ENCODE measurements around the gene PLAC8. TPM values are rescaled to one million over a fixed set of nuclear protein-coding genes. Genes with fewer than 3 reads are reported as not detected.
"Not testable (repeated sequence)": the region's sequence is repeated elsewhere in the genome, so short reads cannot be mapped to it uniquely, and the experiment has no call there.

The PLAC8 gene
- total RNA-seq, 1 donor from 2014 or later: 2.4 TPM

GRCh38 chr4:83112231-83112630 is 2.3 kb downstream of the PLAC8 start:
- DNase-seq: no peak

- not testable (repeated sequence) for DNase-seq
These were observed 2.8 kb downstream of the PLAC8 start for GRCh38 chr4:83111751-83112141.

- no peak for DNase-seq
These were observed 3.4 kb downstream of the PLAC8 start for GRCh38 chr4:83110970-83111750.

DNA sequence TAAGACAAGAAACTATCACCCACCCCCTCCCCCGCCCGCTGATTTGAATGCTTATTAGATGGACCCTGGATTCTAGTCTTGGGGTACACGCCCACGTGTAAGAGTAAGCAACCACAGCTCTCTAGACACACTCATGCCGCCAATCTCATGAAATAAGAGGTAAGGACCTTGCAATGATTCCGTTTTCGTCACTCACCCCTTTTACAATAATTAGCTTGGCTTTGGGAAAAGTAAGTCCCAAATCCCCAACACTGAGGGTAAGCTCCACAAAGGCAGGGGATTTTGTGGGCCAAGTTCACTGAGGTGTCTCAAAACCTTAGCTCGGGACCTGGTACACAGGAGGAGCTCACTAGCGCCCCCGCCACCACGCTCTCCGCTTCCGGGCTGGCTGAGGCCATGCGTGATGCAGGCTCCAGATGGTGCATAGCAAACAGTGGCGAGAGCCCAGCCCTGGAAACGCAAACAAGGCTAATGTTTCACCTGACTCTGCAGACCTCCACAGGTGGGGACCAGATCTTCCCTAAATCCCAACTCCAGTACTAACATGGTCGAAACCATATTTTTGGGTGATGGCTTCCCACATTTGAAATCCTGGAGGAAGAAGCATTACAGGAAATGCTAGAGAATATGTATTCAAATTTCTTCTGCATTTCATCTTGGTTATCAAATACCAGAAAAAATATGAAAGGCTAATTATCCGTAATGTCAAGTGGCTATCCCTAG is 4.1 kb downstream of the PLAC8 start:
- peak; percentile 85 for DNase-seq

GRCh38 chr4:83109480-83110222 is 4.9 kb downstream of the PLAC8 start:
- DNase-seq: peak; percentile 40

DNA sequence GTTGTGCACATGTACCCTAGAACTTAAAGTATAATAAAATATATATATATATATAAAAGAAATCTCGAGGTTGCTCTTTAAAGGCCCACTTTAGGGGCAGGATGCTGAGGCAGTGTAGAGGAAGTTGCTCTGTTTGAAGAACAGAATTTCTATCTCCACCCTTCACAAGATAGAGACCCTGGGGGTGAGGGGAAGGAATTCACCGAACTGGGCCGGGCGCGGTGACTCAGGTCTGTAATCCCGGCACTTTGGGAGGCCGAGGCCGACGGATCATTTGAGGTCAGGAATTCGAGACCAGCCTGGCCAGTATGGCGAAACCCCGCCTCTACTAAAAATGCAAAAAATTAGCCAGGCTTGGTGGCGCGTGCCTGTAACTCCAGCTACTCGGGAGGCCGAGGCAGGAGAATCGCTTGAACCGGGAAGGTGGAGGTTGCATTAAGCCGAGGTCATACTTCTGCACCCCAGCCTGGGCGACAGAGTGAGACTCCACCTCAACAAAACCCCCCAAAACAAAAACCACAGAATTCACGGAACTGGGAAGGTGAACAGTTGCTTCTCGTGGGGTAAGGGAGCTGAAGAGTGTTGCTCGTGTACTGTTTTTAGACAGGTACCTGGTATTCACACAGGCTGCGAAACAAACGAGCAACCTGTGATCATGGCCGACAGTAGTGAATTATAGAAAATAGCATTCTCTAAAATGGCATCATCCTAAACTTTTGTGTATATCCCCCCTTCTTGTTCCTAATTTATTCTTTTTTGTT is 6.2 kb downstream of the PLAC8 start:
- no peak for DNase-seq

GRCh38 chr4:83107631-83108030 is 6.9 kb downstream of the PLAC8 start:
- DNase-seq: no peak

DNA sequence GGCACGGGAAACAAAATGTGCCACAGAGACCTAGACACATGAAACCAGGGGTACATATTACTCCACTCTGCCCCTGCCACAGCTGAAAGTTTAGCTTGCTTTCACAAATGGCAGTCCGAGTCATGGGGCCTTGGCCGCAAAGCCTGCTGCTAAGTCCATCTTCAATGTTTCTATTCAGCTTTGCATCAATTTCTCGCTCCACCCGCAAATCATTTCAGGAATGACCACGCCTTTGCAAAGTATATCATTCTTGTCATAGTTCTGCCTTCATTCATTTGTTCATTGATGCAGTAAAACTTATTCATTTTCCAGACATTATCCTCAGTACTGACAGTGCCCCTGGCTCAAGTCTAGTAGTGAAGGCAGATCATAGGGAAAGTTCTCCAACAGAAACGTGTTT is 9.5 kb downstream of the PLAC8 start:
- DNase-seq: no peak

- no peak for DNase-seq
These were observed 18.1 kb downstream of the PLAC8 start for GRCh38 chr4:83096397-83096796.

DNA sequence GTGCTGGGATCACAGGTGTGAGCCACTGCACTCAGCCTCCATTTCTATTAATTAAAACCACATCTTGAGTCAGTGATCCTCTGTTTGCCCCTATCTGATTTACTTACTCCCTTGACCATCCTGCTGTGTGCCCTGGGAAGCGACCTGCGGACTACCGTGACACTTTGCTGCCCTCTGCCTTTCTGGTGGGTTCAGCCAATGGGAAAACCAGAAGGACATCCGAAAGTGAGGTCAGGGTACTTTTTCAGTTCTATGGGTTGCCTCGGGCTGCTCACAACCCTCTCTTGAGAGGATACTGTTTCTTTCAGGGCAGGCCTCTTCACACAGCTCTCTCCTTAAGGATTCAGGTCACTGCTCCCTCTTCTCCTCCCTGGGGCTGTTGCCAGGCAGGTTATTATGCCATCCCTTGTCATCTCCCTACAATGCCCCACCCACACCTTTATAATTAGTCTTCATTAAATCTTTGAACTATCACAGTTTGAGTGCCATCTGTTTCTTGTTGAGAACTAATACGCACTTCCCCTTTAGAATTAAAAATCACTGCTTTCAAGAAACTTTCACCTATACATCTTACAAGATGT is 21.4 kb downstream of the PLAC8 start:
- DNase-seq: no peak

- no peak for DNase-seq
These were observed 24.9 kb downstream of the PLAC8 start for GRCh38 chr4:83089410-83090157.

DNA sequence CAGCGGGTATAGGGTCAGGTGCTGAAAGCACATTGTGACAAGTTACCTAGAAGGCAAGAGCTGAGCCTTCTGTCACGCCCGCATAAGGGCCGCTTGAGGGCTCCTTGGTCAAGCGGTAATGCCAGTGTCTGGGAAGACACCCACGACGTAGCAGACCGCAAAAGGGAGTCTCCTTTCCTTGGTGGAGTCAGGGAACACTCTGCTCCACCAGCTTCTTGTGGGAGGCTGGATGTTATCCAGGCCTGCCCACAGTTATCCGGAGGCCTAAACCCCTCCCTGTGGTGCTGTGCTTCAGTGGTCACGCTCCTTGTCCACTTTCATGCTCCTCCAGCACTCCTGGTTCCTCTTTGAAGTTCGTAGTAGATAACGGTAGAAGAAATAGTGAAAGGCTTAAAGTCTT is 29.6 kb downstream of the PLAC8 start:
- not testable (repeated sequence) for DNase-seq

DNA sequence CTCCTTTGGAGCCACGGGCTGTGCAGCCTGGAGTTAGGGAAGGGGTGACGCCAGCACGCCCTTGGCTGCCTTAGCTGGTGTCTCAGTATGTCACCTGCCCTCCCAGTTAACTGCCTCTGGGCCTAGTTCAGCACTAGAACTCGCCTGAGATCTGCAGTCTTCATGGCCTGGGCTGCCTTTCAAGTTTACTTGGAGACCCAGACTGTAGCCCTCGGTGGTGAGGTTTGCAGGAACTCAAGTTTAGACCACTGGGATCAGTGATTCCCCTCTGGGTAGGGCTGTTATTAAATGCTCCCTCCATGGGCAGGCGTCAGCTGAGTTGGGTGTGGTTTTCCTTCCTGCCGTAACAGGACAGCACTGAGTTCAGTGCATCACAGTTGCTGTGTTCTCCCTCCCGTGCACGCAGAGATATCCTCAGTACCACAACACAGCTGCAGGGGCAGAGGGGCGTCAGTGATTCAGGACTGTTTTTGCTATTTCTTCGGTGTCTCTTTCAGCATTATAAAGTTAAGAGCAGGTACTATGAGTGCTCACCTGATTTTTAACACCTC is 30.5 kb downstream of the PLAC8 start:
- no peak for DNase-seq

GRCh38 chr4:83082777-83083176 is 31.8 kb downstream of the PLAC8 start:
- DNase-seq: no peak

- no peak for DNase-seq
These were observed 34.0 kb downstream of the PLAC8 start for GRCh38 chr4:83080561-83080960.

DNA sequence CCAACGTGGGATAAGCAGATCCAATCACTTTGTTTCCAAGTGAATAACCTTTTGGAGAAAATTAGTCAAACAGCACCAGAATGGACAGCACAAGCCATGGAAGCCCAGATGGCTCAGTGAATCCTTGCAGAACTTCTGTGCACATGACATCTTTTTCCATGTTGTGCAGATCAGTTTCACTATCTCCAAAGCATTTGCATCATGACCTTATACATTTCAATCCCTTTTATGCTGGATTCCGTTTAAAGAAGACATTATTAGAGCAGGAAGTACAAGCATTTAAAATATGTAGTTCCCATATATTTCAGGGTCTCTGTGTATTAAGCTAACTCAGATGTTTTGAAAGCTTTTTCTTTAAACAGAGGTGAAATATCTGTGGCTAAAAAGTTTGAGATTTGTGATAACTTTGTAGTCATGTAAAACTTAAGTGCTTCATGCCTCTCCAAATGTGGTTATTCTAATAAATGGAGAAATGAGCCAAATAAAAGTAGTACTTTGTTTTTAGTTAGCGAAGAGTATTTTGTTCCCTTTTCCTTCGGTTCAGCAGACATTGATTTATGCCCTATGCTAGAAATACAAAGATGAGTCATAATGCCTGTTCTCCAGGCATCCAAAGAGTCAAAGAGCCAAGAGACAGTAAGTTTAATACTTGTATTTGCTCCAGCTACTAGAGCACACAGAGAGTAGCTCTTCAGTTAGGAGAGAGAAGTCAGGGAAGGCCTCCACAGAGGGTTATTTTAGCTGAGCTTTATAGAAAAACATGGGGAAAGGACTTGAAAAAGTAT is 39.0 kb downstream of the PLAC8 start:
- no peak for DNase-seq

GRCh38 chr4:83074783-83075182 is 39.7 kb downstream of the PLAC8 start:
- not testable (repeated sequence) for DNase-seq

DNA sequence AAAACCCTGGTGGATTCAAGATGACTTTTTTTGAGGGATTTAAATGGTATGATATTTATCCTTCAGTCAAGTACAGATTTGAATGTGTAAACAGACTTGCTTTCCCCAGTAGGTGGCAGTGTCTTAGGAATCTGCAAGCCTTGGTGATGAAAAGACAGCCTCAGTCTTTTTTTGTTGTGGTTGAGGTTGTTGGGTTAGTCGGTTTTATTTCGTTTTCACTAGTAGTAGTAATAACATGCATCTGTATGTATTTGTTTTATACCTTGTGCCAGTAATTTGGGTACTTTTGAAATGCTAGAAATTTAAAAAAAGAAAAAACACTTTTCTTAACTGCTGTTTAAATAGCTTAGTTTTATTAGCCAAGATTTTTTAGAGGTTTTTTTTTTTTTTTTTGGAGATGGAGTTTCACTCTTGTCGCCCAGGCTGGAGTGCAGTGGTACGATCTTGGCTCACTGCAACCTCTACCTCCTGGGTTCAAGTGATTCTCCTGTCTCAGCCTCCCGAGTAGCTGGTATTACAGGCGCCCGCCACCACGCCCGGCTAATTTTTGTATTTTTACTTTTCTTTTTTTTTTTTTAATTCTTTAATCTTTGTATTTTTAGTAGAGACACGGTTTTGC is 40.3 kb downstream of the PLAC8 start:
- DNase-seq: peak; percentile 68

- DNase-seq: no peak
These were observed 43.4 kb downstream of the PLAC8 start for GRCh38 chr4:83071116-83071515.
